GM20431 (cell line): Measurements from ENCODE around the gene ZNF575.
"Not testable (repeated sequence)": the region's sequence is repeated elsewhere in the genome, so short reads cannot be mapped to it uniquely, and the experiment has no call there.

ENCODE experiments used
- in situ Hi-C: fragments of 300-500 bp; cut with MseI, MboI; formaldehyde crosslinking; loops from one replicate; pipeline ENCODE4 v1.15.0; 2020; ENCODE audit warnings: low sequenced_read_pairs; ENCODE audit not compliant: unreplicated experiment

The ZNF575 gene

DNA sequence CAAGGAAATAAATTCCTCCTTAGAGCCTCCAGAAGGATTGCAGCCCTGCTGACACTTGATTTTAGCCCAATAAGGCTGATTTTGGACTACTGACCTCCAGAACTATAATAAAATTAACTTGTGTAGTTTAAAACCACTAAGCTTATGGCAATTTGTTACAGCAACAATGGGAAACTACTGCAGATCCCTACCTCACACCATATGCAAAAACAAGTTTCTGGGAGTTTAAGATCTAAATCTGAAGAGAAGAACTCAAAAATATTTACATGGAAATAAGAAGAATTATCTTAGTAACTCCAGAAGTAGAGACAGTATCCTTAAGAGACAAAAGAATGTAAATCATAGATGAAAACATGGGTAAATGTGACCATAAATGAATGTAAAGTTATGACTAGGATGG lies 5.9 kb downstream of the ZNF575 start:
- in situ Hi-C loops: no loop called here

DNA sequence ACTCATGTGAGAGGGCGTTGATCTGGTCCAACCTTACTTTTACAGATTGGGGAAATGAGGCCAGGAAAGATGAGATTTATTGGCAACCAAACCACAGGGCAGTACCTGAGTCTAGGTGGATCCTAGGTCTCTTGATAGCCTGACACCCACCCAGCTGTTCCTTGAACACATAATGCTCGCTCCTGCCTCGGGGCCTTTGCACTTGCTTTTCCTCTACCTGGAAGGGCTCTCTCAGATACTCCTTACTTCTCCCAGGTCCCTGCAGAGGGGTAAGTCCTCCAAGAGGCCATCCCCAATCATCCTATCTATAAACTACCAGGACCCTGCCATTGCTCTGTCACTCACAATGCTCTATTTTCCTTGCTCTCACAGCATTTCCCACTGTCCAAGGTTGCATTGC lies 7.4 kb downstream of the ZNF575 start:
- in situ Hi-C loops: no loop called here

DNA sequence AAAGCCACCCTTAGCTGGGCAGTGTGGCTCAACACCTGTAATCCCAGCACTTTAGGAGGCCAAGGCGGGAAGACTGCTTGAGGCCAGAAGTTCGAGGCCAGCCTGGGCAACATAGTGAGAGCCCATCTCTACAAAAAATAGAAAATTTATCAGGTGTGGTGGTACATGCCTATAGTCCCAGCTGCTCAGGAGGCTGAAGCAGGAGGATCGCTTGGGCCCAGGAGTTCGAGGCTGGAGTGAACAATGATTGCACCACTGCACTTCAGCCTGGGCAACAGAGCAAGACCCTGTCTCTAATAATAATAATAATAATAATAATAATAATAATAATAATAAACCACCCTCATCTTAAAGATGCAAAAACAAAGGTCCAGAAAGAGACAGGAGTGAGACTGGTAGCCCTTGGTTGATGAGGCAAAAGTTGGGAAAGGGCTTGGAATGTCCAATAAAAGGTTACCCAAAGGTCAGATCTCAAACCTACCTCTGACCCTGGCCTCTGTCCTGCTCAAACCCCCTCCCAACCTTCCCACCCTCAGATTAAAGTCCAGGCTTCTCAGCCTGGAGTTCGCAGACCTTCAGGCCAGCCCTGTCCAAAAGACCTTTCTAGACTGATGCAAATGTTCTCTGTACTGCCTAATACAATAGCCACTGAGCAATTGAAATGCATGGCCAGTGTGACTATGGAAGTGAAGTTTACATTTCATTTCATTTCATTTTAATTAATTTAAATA lies 9.1 kb downstream of the ZNF575 start:
- in situ Hi-C loops: no loop called here

DNA sequence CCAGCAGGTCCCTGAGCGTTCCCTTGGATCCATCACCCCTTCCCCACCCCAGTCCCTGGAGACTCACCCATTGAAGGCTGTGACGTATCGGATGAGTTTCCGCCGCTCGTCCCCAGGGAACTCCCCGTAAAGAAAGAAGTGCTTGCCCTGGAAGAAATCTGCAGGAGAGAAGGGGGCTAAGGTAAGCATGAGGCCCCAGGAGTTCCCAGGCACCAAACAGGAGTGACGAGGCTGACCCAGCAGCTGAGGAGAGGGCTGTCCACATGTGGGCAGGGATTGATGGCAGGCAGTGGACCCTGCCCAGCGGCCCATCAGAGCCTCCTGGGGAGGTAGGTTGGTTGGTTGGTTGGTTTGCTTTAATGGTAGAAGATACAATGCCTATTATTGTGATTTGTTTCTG lies 11.1 kb downstream of the ZNF575 start:
- in situ Hi-C loops: no loop called here

DNA sequence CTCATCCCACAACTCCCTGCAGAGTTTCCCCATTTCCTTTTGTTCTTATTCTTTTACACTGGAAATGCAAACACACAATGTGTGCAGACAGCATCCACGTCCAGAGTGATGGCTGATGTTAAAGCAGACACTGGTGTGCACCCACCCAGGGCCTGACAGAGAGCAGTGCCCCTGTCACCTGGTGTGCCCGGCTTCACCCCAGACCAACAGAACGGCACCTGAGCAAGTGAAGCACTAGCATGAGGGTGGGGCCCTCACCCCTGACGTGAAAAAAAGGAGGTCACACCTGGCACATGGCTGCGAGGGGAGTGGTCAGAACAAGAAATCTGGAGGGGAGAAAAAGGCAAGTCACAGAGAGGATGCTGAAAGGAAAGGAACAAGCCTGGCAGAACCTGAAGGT lies 12.3 kb downstream of the ZNF575 start:
- in situ Hi-C loops: no loop called here

DNA sequence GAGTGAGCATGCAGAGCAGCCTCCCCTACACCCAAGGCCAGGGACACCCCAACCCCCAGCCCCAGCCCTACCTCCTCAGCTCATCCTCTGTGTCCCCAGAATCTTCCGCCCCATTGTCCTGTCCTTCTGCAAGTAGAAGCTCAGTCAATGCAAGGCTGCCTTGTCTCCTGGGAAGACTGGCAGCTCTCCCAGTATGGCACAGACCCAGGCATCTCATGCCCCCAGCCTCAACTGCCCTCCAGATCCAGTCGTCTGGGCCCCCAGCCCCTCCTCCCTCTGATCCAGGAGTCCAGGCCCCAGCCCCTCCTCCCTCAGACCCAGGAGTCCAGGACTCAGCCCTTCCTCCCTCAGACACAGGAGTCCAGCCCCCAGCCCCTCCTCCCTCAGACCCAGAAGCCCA lies 13.0 kb downstream of the ZNF575 start:
- in situ Hi-C loops: no loop called here

DNA sequence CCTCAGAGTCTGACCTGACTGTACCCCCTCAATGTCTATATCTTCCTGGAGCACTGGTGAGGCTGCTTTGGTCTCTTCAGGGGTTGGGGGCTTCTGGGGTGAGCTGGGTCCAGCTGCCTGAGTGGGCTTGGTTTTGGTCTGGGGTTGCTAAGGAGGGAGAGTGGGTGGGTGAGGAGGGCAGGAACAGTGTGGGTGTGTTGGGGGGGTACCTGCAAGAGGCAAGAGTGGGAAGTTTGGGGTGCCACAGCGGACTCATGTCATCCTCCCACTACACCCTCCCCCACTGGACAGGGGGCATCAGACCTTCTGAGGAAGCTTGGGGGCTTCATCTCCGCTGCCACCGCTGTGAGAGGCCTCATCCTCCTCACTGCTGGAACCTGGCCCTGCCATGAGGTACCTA lies 13.6 kb downstream of the ZNF575 start:
- in situ Hi-C loops: no loop called here

DNA sequence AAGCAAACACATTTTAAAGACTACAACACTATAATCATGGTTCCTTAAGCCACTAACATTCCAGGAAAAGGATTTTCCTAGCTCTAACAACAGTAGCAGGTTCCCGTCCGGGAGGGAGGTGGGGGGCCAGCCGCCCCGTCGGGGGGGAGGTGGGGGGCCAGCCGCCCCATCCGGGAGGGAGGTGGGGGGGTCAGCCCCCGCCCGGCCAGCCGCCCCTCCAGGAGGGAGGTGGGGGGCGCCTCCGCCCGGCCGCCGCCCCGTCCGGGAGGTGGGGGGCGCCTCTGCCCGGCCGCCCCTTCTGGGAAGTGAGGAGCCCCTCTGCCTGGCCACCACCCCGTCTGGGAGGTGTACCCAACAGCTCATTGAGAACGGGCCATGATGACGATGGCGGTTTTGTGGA lies 14.9 kb downstream of the ZNF575 start:
- in situ Hi-C loops: not testable (repeated sequence)

DNA sequence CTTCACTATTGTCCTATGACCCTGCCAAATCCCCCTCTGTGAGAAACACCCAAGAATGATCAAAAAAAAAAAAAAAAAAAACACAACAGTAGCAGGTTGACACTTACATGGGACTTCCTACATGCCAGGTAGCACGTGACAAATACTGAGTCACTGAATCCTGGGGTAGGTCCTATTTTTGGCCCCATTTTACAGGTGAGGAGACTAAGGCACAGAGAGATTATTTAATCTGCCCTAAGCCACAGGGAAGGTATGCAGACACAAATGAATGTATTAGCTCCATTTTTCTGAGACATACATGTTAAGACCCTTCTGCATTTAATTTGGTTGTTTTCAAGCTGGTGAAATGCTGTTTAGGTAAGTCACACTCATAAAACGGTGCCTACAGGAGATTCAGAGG lies 15.7 kb downstream of the ZNF575 start:
- in situ Hi-C loops: no loop called here

DNA sequence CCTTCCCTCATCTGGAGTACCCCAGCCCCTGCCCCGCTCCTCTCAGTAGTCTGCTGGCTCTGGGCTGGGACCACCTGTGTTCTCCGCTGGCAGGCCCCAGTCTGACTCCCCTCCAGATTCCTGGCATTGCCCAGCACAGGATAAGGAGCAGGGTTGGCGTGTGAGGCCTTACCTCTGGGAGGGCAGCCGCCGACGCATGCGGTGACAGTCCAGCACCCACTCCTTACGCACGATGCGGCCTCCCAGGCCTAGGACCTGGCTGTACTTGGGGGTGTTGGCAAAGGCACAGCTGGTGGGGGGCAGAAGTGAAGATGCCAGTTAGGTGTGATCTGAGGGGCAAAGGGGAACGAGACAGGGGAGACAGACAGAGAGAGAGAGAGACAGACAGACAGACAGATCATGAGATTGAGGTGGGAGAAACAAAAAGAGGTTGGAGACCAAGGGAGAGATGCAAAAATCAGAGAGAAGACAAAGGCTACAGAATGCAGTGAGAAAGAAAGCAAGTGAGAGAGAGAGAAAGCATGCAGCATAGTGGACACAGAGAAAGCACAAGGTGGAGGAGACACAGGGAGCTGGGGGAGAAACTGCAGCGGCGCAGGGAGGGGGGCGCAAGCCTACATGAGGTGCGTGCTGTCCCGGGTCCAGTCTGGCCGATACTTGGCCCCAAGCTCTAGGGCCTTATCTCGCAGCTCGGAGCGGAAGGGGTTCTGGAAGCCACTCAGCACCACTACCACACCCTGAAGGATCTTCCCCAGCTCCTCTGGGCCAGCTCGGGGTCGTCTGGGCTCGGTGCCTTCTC lies 18.6 kb downstream of the ZNF575 start:
- in situ Hi-C loops: no loop called here

DNA sequence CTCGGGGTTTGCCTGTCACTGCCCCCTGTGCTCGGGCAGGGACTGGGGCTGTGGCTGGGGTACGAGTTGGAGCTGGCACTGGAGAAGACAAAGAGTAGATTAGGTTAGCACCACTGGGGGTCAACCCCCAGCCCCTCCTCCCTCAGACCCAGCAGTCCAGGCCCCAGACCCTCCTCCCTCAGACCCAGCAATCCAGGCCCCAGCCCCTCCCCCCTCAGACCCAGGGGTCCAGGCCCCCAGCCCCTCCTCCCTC lies 19.1 kb downstream of the ZNF575 start:
- in situ Hi-C loops: no loop called here

DNA sequence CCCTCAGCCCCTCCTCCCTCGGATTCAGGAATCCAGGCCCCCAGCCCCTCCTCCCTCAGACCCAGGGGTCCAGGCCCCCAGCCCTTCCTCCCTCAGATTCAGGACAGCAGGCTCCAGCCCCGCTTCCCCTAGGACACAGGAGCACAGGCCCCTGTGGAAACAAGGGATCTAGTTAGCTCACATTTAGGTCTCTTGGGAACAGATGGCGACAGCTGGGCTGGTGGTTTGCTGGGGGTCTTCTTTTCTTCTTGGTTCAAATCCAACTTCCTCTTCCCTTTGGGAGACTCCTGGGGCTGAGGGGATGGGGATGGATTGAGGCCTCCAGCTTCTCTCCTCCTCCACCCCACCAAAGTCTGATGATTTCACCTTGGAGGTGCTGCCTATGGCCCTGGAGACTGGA lies 19.6 kb downstream of the ZNF575 start:
- in situ Hi-C loops: no loop called here

DNA sequence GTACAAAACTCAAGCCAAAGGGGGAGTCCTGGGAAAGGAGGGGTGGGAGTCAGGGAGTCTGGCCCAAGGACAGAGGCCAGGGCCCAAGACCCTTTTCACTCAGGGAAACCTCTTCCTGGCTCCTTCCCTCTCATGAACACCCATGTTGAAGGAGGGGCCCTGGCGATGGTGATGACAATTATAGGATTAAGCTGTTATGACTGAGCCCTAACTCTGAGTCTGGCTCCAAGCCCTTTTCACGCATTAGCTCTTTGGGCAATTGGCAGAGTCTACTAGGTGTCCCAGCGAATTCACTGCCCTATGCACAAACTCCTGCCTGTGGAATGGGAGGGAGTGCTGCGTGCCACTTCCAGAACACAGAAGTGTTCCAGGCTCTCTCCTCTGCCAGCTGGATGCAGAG lies 20.7 kb downstream of the ZNF575 start:
- in situ Hi-C loops: no loop called here

DNA sequence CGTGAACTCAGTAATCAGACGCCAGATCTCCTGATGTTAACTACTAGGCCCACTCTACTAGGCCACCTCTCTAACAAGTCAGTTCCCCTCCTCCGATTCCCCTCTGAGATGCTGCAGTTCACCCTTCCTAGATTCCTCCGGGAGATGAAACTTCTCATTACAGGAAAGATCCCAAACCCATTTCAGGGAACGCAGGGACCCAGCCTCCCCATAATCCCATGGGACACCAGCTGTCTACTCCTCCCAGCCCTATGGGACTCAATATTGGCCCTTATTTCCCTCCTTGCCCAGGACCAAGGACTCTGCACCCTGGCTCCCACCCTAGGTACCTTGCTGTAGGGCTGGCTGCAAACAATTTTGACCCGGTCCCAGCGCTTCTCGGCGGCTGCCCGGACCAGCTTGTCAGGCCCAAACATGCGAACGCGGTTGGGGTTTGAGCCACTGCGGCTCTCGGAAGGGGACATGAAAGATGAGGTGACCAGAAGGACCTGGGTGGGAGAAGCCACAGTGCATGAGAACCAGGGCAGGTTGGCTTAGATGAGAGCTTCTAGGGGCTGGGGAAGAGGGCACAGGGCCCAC lies 21.4 kb downstream of the ZNF575 start:
- in situ Hi-C loops: no loop called here

DNA sequence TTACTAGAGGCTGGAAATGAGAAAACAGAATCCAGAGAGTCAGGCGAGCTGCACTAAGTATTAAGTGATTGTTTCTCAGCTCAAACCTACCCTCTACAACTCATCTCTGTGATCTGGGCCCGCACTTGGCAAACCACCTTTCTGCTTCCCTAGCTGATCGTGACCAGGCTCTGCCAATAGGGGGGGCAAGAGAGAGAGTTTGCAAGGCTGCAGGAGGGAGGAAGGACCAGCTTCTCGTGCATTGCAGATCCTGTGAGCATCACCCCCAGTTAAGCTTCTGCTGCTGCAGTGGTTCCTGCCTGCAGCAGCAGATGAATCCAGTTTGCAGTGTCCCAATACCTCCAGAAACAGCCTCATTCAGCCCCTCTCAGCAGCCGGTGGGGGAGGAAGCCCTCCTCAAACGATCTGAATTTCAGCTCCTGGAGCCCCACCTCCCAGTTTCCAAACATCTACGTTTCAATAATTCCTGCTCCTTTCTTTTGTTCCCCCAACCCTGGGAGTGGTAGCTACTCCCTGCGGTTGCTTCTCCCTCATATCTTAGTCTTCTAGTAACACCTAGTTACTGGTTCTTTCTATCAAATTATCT lies 22.3 kb downstream of the ZNF575 start:
- in situ Hi-C loops: no loop called here

DNA sequence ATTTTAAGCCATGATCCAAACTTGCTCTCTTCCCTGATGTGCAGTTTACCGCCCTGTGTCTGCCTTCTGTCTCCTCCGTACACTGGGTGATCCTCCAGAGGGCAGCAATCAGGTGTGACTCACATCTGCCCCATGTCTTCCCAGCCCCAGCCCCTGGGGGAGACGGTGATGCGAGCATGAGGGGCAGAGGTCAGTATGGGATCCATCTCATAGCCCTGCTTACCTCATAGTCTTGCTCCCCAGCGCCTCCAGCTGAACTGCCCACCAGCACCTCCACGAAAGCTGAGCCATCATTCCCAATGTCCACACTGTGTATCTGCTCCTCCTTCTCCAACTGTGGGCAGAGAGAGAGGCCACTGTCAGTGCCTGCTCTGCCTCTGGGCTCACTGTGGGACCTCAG lies 27.7 kb downstream of the ZNF575 start:
- in situ Hi-C loops: no loop called here

DNA sequence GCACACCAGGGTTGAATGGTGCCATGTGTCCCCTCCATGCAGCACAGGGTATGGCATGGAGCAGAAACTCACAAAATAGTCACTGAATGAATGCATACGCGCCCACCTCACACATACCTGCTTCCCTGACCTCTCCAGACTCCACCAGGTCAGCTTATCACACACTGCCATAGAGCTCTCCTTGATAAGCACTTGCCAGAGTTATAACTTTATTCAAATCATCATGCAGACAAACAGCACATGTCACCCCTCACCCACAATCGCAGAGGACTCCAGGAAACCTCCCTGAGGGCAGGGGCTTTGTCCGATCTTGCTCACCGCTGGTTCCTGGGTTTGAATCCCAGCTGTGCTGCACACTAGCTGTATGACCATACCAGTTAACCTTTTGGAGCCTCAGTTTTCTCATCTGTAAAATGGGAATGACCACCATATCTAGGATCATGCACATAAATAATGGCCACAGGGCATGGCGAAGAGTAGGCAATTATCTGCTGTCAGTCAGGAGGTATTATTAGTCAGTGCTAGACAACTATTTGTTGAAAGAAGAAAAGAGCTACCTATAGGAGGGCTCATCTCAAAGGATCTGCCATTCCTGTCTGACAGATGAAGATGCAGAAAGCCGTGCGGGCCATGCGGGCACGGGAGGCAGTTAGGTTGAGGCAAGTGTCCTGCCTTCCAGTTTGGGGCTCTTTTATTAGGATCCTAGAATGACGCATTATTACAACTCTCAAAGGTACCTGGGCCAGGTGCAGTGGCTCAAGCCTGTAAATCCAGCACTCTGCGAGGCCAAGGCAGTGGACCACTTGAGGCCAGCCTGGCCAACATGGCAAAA lies 28.4 kb downstream of the ZNF575 start:
- in situ Hi-C loops: no loop called here

DNA sequence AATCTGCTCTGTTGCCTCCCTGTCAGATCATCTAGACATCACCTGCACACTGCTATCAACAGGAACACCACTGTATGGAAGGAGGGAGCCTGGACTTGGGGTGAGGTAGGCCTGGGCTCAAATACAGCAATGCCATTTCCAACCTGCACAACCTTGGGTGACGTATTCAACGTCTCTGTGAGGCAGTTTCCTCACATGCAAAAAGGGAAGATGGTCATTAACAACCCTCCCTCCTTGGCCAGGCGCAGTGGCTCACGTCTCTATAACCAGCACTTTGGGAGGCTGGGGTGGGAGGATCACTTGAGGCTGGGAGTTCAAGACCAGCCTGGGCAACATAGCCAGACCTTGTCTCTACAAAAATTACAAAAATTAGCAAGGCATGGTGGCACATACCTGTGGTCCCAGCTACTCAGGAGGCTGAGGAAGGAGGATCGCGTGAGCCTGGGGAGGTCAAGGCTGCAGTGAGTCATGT lies 29.3 kb downstream of the ZNF575 start:
- in situ Hi-C loops: no loop called here

DNA sequence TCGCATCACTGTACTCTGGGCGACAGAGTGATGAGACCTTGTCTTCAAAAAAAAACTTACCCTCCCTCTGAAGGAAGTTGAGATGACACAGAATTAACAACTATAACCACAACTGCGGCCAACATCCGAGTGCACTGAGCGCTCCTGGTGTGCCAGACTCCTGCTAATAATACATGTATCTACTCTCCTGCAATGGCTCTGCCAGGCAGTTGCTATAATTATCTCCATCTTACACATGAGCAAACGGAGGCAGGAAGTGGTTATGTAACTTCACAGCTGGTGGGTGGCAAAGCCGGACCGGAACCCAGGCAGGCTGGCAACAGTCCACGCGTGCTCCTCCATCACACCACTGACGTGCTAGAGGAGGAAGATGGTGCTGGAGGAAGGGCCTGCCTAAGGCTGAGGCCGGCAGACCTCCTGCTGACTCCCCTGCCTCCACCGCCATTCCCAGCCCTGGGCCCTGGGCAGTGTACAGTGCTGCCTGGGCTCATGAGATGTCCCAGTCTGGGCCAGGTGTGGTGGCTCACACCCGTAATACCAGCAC lies 29.8 kb downstream of the ZNF575 start:
- in situ Hi-C loops: no loop called here

DNA sequence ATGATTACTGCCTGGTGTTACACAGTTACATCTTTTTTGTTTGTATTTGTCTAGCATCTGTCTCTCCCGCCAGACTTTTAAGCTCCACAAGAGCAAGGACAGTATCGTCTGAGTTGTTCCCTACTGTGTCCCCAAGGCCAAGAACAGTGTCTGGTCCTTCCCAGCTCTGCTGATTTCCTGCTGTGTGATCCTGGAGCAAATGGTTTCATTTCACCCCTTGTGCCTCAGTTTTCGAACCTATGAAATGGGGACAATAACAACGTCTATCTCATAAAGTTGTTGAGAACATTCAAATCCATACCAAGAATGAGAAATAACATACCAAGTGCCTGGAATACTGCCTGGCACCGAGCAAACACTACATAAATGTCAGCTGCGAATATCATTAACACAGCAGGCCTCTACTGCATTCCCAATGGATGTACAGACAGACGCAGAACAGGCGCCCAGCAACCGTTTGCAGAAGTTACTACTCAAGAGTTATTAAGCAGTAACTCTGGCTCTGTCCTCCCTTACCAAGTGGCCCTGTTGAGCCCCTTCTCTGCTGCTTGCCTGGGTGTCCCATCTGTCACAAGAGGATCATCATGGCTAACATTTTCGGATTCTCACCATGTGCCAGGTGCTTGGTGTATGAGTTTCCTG lies 30.9 kb downstream of the ZNF575 start:
- in situ Hi-C loops: no loop called here
